ENCODE results near the gene MUCL1. TPM values are rescaled to one million over a fixed set of nuclear protein-coding genes. Genes with fewer than 3 reads are reported as not detected.

The MUCL1 gene, protein sequence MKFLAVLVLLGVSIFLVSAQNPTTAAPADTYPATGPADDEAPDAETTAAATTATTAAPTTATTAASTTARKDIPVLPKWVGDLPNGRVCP
- polyA plus RNA-seq (2011; rRNA removed): not detected in 2 replicates
- not detected in 2 replicates for polyA minus RNA-seq (2011; rRNA and poly(A)+ RNA removed)

DNA sequence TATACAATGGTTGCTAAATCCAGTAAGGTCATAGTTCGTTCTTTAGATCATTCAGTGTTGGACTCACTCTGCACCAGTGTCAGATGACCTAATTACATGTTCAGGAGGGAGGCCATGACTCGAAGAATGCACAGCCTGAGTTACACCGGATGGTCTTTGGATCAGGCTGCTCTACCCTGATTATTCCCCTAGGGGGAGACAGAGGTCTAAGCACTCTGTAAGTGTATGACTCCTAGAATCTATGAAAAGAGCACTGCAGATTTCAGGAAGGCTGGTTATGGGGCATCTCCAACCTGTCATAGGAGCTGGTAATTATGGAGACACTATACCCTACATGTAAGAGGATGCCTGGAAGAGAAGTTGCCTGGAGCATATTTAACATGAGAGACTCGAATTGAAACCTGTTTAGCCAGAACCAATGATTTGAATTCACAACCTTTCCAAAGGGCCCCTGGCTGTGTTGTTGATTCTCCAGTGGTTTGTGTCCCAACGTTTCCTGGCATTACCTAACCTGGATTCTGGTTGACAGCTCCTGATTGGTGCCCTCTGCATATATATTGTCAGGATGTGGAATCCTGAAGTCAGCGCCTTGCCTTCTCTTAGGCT is at the start of gene MUCL1:
MUCL1 (plus strand) TSS at position 584 of the 606 bp plus-strand sequence. CDS start 67 bp downstream, outside the sequence.
- H3K27me3 ChIP-seq (ENCODE audit: control insufficient read depth, insufficient read depth, low read length): no peaks in the 10 kb centered on the region
- DNase-seq (ENCODE audit: low read depth): peak; percentile 2
- TF ChIP-seq, protein P1, sequence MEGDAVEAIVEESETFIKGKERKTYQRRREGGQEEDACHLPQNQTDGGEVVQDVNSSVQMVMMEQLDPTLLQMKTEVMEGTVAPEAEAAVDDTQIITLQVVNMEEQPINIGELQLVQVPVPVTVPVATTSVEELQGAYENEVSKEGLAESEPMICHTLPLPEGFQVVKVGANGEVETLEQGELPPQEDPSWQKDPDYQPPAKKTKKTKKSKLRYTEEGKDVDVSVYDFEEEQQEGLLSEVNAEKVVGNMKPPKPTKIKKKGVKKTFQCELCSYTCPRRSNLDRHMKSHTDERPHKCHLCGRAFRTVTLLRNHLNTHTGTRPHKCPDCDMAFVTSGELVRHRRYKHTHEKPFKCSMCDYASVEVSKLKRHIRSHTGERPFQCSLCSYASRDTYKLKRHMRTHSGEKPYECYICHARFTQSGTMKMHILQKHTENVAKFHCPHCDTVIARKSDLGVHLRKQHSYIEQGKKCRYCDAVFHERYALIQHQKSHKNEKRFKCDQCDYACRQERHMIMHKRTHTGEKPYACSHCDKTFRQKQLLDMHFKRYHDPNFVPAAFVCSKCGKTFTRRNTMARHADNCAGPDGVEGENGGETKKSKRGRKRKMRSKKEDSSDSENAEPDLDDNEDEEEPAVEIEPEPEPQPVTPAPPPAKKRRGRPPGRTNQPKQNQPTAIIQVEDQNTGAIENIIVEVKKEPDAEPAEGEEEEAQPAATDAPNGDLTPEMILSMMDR (IDR thresholded peaks at IDR 0.05; ENCODE audit: insufficient read depth, low read depth, low read length): peak; percentile 88
- ChIA-PET CTCF (interaction anchor here (0.6 to 3.5 kb wide), 14 partner anchors 10 to 116 kb away, joined by 3 to 20 read pairs (median 3); no protein-coding TSS in a partner anchor), POLR2A (no interaction called here)
- no peak within 1 kb of the TSS for H3K4me3 ChIP-seq (ENCODE audit: low read depth, low read length)
- H3K36me3 ChIP-seq (ENCODE audit: control insufficient read depth, insufficient read depth, low read length): no peaks in the 10 kb centered on the region

- no peak for DNase-seq (ENCODE audit: low read depth)
- TF ChIP-seq, protein P1 (IDR thresholded peaks at IDR 0.05; ENCODE audit: insufficient read depth, low read depth, low read length): no peak
- Histone ChIP-seq H3K27me3 (ENCODE audit: control insufficient read depth, insufficient read depth, low read length) (no peaks in the 10 kb centered on the region), H3K4me3 (ENCODE audit: low read depth, low read length) (no peak overlapping the region), H3K36me3 (ENCODE audit: control insufficient read depth, insufficient read depth, low read length) (no peaks in the 10 kb centered on the region)
- CTCF ChIA-PET: no interaction called here
- POLR2A ChIA-PET: no interaction called here
These were observed 32.6 kb upstream of the MUCL1 start for GRCh38 chr12:54821676-54822075.

DNA sequence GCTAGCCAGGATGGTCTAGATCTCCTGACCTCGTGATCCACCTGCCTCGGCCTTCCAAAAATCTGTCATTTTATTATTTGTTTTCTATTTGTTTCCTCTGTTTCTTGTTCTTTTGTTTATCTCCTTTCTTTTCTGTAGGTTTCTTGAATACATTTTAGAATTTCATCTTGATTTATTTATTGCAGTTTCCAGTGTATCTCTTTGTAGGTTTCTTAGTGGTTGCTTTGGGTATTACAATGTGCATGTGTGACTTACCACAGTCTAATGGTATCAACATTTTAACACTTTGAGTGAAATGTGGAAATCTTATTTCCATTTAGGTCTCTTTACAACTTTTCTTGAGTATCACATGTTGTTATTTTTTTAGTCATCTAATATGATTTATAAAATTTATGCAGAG is 29.9 kb upstream of the MUCL1 start:
- Histone ChIP-seq H3K27me3 (ENCODE audit: control insufficient read depth, insufficient read depth, low read length) (no peaks in the 10 kb centered on the region), H3K36me3 (ENCODE audit: control insufficient read depth, insufficient read depth, low read length) (no peaks in the 10 kb centered on the region), H3K4me3 (ENCODE audit: low read depth, low read length) (no peak overlapping the region)
- no peak for DNase-seq (ENCODE audit: low read depth)
- POLR2A ChIA-PET: no interaction called here
- CTCF ChIA-PET: no interaction called here
- TF ChIP-seq, protein P1 (IDR thresholded peaks at IDR 0.05; ENCODE audit: insufficient read depth, low read depth, low read length): no peak

GRCh38 chr12:54829511-54829910 is 24.8 kb upstream of the MUCL1 start:
- no peaks in the 10 kb centered on the region for H3K27me3 ChIP-seq (ENCODE audit: control insufficient read depth, insufficient read depth, low read length)

DNA sequence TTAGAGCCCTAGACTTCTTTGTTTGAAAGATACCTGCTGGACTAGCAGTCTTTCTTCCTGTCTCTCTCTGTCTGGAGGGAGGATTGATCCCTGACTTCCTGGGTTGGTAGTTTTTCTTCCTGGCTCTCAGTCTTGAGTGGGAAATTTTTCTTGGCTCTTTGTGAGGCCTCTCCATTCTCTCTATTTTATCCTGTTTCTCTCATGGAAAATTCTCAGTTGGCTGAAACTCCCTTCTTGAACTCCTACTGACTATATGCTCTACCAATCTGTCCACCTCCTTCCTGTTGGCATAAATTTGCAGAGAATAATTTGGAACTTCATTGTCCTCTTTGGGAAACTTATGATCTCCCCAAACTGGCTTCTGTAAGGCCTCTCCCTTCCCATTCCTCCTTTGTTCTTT is 24.1 kb upstream of the MUCL1 start:
- TF ChIP-seq, protein P1 (IDR thresholded peaks at IDR 0.05; ENCODE audit: insufficient read depth, low read depth, low read length): no peak
- POLR2A ChIA-PET: no interaction called here
- H3K27me3 ChIP-seq (ENCODE audit: control insufficient read depth, insufficient read depth, low read length): no peaks in the 10 kb centered on the region
- DNase-seq (ENCODE audit: low read depth): no peak
- no peaks in the 10 kb centered on the region for H3K36me3 ChIP-seq (ENCODE audit: control insufficient read depth, insufficient read depth, low read length)
- no peak overlapping the region for H3K4me3 ChIP-seq (ENCODE audit: low read depth, low read length)
- CTCF ChIA-PET: interaction anchor here (0.6 kb wide), 1 partner anchor 245 kb away, joined by 3 read pairs; no protein-coding TSS in a partner anchor

More at GRCh38 chr12:54829511-54829910, 24.8 kb upstream of the MUCL1 start:
- ChIA-PET CTCF (interaction anchor here (0.6 kb wide), 1 partner anchor 246 kb away, joined by 3 read pairs; no protein-coding TSS in a partner anchor), POLR2A (no interaction called here)
- no peaks in the 10 kb centered on the region for H3K36me3 ChIP-seq (ENCODE audit: control insufficient read depth, insufficient read depth, low read length)
- H3K4me3 ChIP-seq (ENCODE audit: low read depth, low read length): no peak overlapping the region
- TF ChIP-seq, protein P1 (IDR thresholded peaks at IDR 0.05; ENCODE audit: insufficient read depth, low read depth, low read length): no peak
- no peak for DNase-seq (ENCODE audit: low read depth)
